ENCODE measurements around the gene PALLD.
"Not testable (repeated sequence)": the region's sequence is repeated elsewhere in the genome, so short reads cannot be mapped to it uniquely, and the experiment has no call there.

PALLD gene

GRCh38 chr4:168791376-168791775 lies 294.5 kb downstream of the PALLD start:
- H3K27ac ChIP-seq = peak overlapping the region in 1 of 21 experiments; percentile 34
- H3K4me3 ChIP-seq = no peak overlapping the region

GRCh38 chr4:168793542-168793941 lies 296.7 kb downstream of the PALLD start:
- Histone ChIP-seq H3K4me3 (no peak overlapping the region), H3K27ac (no peak overlapping the region)

- Histone ChIP-seq H3K4me3 (no peak overlapping the region), H3K27ac (peak overlapping the region in 1 of 21 experiments; percentile 34)
Measured at GRCh38 chr4:168794092-168794707, 297.3 kb downstream of the PALLD start.

GRCh38 chr4:168794881-168795280 lies 298.0 kb downstream of the PALLD start:
- Histone ChIP-seq H3K4me3 (no peak overlapping the region), H3K27ac (peak overlapping the region in 2 of 21 experiments; percentile 9 to 34)

- Histone ChIP-seq H3K27ac (peak overlapping the region in 1 of 21 experiments; percentile 36), H3K4me3 (no peak overlapping the region)
Measured at GRCh38 chr4:168795346-168795745, 298.5 kb downstream of the PALLD start.

- Histone ChIP-seq H3K4me3 (no peak overlapping the region), H3K27ac (peak overlapping the region in 6 of 21 experiments; percentile 7 to 45 (median 34))
Measured at GRCh38 chr4:168796362-168797106, 299.7 kb downstream of the PALLD start.

GRCh38 chr4:168797194-168797593 lies 300.3 kb downstream of the PALLD start:
- no peak overlapping the region for H3K4me3 ChIP-seq
- peak overlapping the region in 3 of 21 experiments; percentile 6 to 57 (median 45) for H3K27ac ChIP-seq

- H3K4me3 ChIP-seq = no peak overlapping the region
- H3K27ac ChIP-seq = peak overlapping the region in 1 of 21 experiments; percentile 57
Measured at GRCh38 chr4:168797738-168798375, 301.0 kb downstream of the PALLD start.

- no peak overlapping the region for H3K4me3 ChIP-seq
- no peak overlapping the region for H3K27ac ChIP-seq
Measured at GRCh38 chr4:168800926-168801325, 304.1 kb downstream of the PALLD start.

- no peak overlapping the region for H3K4me3 ChIP-seq
- no peak overlapping the region for H3K27ac ChIP-seq
Measured at GRCh38 chr4:168802222-168802621, 305.4 kb downstream of the PALLD start.

GRCh38 chr4:168803052-168803451 lies 306.2 kb downstream of the PALLD start:
- H3K4me3 ChIP-seq = not testable (repeated sequence)
- H3K27ac ChIP-seq = peak overlapping the region in 9 of 21 experiments; percentile 24 to 72 (median 49)

GRCh38 chr4:168803732-168804131 lies 306.9 kb downstream of the PALLD start:
- Histone ChIP-seq H3K4me3 (no peak overlapping the region), H3K27ac (peak overlapping the region in 12 of 21 experiments; percentile 4 to 72 (median 54))

GRCh38 chr4:168804146-168804545 lies 307.3 kb downstream of the PALLD start:
- peak overlapping the region in 15 of 21 experiments; percentile 1 to 72 (median 55) for H3K27ac ChIP-seq

GRCh38 chr4:168805341-168805740 lies 308.5 kb downstream of the PALLD start:
- Histone ChIP-seq H3K4me3 (no peak overlapping the region), H3K27ac (peak overlapping the region in 2 of 21 experiments; percentile 68 to 71)

More at GRCh38 chr4:168804146-168804545, 307.3 kb downstream of the PALLD start:
- H3K4me3 ChIP-seq = no peak overlapping the region

GRCh38 chr4:168806247-168806646 lies 309.4 kb downstream of the PALLD start:
- not testable (repeated sequence) for H3K27ac ChIP-seq

GRCh38 chr4:168811207-168811606 lies 314.4 kb downstream of the PALLD start:
- Histone ChIP-seq H3K27ac (peak overlapping the region in 11 of 21 experiments; percentile 27 to 75 (median 45)), H3K4me3 (no peak overlapping the region)

More at GRCh38 chr4:168806247-168806646, 309.4 kb downstream of the PALLD start:
- not testable (repeated sequence) for H3K4me3 ChIP-seq

GRCh38 chr4:168811786-168812651 lies 315.2 kb downstream of the PALLD start:
- Histone ChIP-seq H3K4me3 (no peak overlapping the region), H3K27ac (peak overlapping the region in 16 of 21 experiments; percentile 7 to 75 (median 50))

GRCh38 chr4:168812806-168813205 lies 316.0 kb downstream of the PALLD start:
- Histone ChIP-seq H3K27ac (peak overlapping the region in 10 of 21 experiments; percentile 7 to 75 (median 42)), H3K4me3 (no peak overlapping the region)

GRCh38 chr4:168813890-168814289 lies 317.0 kb downstream of the PALLD start:
- no peak overlapping the region for H3K4me3 ChIP-seq
- H3K27ac ChIP-seq = peak overlapping the region in 2 of 21 experiments; percentile 69 to 75
